ENCODE results near the gene NHLRC2. TPM values are rescaled to one million over a fixed set of nuclear protein-coding genes. Genes with fewer than 3 reads are reported as not detected.

The NHLRC2 gene
- polyA plus RNA-seq, 1 donor from 2014 or later = 13.0 TPM

DNA sequence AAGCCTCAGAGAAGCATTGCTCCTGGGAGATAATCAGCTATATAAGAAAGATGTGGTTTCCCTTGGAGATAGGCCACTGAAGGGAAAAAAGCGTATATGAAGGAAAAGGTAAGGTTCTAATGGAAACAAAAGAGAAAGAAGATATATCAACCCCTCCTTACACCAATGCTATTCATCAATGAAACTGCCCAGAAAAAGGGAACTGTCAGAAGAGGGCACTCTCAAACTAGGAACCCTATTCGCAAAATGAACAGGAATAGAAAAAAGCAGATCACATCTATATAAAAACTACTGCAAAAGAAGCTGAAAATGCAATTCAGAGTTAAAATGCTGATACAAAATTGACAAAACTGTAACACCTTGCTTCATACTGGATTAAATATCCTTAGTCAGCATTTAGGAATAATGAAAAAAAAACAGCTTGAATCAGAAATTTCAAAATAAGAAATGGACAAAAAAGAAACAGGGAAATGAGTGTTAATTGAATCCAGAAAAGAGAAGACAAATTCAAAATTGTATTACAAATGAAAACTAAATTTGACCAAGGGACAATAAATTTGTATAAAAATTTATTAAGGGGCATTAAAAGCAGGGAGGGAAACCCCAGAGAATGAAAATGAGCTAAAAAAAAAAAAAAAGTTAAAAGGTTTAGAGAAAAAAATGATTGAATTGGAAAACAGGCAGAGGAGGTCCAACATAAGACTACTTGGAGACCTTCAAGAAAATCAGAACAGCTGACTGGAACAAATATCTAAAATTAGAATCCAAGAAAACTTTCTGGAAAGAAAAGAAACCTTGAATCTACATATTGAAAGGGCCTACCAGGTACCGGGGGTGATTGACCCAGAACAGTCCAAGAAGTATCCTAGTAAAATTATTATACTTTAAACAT is 17.9 kb downstream of the NHLRC2 start:
- Histone ChIP-seq H3K9me2 (ENCODE audit: insufficient read depth, low read length) (no peaks in the 10 kb centered on the region), H3K36me3 (ENCODE audit: insufficient read depth, low read length) (peaks cover 5% of the 10 kb centered on the region), H3K9ac (ENCODE audit: low read length) (no peak overlapping the region), H3K4me3 (ENCODE audit: low read length) (no peak overlapping the region), H3K27me3 (ENCODE audit: insufficient read depth, low read depth, low read length) (no peaks in the 10 kb centered on the region), H3K9me3 (ENCODE audit: low read length) (no peaks in the 10 kb centered on the region), H3K79me2 (replicated peaks; ENCODE audit: insufficient read depth, low read length) (peaks cover 19% of the 10 kb centered on the region), H3K4me2 (ENCODE audit: low read length) (no peak overlapping the region), H3F3A (ENCODE audit: insufficient read depth, low read length, poor library complexity, severe bottlenecking) (no peaks in the 10 kb centered on the region), H4K20me1 (ENCODE audit: insufficient read depth) (no peaks in the 10 kb centered on the region), H2AFZ (ENCODE audit: low read depth, low read length) (no peak overlapping the region), H3K27ac (ENCODE audit: low read length) (no peak overlapping the region)
- TF ChIP-seq EZH2 (IDR thresholded peaks at IDR 0.05; ENCODE audit: borderline replicate concordance, insufficient read depth, low read length, poor library complexity, severe bottlenecking) (no peak), SMC3 (conservative IDR thresholded peaks at IDR 0.05; ENCODE audit: poor library complexity) (no peak), EP300 (conservative IDR thresholded peaks at IDR 0.05; ENCODE audit: poor library complexity, severe bottlenecking) (no peak)
- TF ChIP-seq, protein P1, sequence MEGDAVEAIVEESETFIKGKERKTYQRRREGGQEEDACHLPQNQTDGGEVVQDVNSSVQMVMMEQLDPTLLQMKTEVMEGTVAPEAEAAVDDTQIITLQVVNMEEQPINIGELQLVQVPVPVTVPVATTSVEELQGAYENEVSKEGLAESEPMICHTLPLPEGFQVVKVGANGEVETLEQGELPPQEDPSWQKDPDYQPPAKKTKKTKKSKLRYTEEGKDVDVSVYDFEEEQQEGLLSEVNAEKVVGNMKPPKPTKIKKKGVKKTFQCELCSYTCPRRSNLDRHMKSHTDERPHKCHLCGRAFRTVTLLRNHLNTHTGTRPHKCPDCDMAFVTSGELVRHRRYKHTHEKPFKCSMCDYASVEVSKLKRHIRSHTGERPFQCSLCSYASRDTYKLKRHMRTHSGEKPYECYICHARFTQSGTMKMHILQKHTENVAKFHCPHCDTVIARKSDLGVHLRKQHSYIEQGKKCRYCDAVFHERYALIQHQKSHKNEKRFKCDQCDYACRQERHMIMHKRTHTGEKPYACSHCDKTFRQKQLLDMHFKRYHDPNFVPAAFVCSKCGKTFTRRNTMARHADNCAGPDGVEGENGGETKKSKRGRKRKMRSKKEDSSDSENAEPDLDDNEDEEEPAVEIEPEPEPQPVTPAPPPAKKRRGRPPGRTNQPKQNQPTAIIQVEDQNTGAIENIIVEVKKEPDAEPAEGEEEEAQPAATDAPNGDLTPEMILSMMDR (IDR thresholded peaks at IDR 0.05; ENCODE audit: poor library complexity, severe bottlenecking) = no peak
- TF ChIP-seq, protein P2, sequence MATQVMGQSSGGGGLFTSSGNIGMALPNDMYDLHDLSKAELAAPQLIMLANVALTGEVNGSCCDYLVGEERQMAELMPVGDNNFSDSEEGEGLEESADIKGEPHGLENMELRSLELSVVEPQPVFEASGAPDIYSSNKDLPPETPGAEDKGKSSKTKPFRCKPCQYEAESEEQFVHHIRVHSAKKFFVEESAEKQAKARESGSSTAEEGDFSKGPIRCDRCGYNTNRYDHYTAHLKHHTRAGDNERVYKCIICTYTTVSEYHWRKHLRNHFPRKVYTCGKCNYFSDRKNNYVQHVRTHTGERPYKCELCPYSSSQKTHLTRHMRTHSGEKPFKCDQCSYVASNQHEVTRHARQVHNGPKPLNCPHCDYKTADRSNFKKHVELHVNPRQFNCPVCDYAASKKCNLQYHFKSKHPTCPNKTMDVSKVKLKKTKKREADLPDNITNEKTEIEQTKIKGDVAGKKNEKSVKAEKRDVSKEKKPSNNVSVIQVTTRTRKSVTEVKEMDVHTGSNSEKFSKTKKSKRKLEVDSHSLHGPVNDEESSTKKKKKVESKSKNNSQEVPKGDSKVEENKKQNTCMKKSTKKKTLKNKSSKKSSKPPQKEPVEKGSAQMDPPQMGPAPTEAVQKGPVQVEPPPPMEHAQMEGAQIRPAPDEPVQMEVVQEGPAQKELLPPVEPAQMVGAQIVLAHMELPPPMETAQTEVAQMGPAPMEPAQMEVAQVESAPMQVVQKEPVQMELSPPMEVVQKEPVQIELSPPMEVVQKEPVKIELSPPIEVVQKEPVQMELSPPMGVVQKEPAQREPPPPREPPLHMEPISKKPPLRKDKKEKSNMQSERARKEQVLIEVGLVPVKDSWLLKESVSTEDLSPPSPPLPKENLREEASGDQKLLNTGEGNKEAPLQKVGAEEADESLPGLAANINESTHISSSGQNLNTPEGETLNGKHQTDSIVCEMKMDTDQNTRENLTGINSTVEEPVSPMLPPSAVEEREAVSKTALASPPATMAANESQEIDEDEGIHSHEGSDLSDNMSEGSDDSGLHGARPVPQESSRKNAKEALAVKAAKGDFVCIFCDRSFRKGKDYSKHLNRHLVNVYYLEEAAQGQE (IDR thresholded peaks at IDR 0.05; ENCODE audit: borderline replicate concordance) = no peak

- Histone ChIP-seq H3K27ac (ENCODE audit: low read length) (no peak overlapping the region), H3K4me3 (ENCODE audit: low read length) (no peak overlapping the region), H3K36me3 (ENCODE audit: insufficient read depth, low read length) (peaks cover 5% of the 10 kb centered on the region), H2AFZ (ENCODE audit: low read depth, low read length) (no peak overlapping the region), H3K9ac (ENCODE audit: low read length) (no peak overlapping the region), H3K9me2 (ENCODE audit: insufficient read depth, low read length) (no peaks in the 10 kb centered on the region), H3K27me3 (ENCODE audit: insufficient read depth, low read depth, low read length) (no peaks in the 10 kb centered on the region), H3K9me3 (ENCODE audit: low read length) (no peaks in the 10 kb centered on the region), H4K20me1 (ENCODE audit: insufficient read depth) (no peaks in the 10 kb centered on the region), H3F3A (ENCODE audit: insufficient read depth, low read length, poor library complexity, severe bottlenecking) (no peaks in the 10 kb centered on the region), H3K79me2 (replicated peaks; ENCODE audit: insufficient read depth, low read length) (peaks cover 13% of the 10 kb centered on the region), H3K4me2 (ENCODE audit: low read length) (no peak overlapping the region)
- TF ChIP-seq, protein P2 (IDR thresholded peaks at IDR 0.05; ENCODE audit: borderline replicate concordance) = no peak
- TF ChIP-seq POLR2AphosphoS5 (IDR thresholded peaks at IDR 0.05) (no peak), EP300 (conservative IDR thresholded peaks at IDR 0.05; ENCODE audit: poor library complexity, severe bottlenecking) (no peak), MXI1 (conservative IDR thresholded peaks at IDR 0.05; ENCODE audit: poor library complexity, severe bottlenecking) (no peak), SMC3 (conservative IDR thresholded peaks at IDR 0.05; ENCODE audit: poor library complexity) (no peak), RAD21 (conservative IDR thresholded peaks at IDR 0.05) (no peak), EZH2 (IDR thresholded peaks at IDR 0.05; ENCODE audit: borderline replicate concordance, insufficient read depth, low read length, poor library complexity, severe bottlenecking) (no peak), TAF1 (IDR thresholded peaks at IDR 0.05; ENCODE audit: low read depth) (no peak)
- TF ChIP-seq, protein P1 (IDR thresholded peaks at IDR 0.05; ENCODE audit: poor library complexity, severe bottlenecking) = no peak
Observed at GRCh38 chr10:113875212-113875611, 20.8 kb downstream of the NHLRC2 start.

Data from neural cell (in vitro differentiated cells).